ENCODE measurements around the gene SIX5. TPM values are rescaled to one million over a fixed set of nuclear protein-coding genes. Genes with fewer than 3 reads are reported as not detected.

The SIX5 gene
- total RNA-seq, 1 experiment from 2014 or later: 26.0 TPM

DNA sequence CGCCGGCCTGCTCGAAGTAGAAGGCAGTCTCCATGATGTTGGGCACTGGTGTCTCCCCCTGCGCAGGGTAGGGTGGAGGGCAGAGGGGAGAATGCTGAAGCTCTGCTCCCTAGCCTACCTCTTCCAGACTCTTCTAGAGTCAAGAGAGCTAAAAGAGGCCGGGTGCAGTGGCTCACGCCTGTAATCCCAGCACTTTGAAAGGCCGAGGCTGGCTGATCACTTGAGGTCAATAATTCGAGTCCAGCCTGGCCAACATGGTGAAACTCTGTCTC is 35.8 kb upstream of the SIX5 start (continued):
- TF ChIP-seq, protein P1, sequence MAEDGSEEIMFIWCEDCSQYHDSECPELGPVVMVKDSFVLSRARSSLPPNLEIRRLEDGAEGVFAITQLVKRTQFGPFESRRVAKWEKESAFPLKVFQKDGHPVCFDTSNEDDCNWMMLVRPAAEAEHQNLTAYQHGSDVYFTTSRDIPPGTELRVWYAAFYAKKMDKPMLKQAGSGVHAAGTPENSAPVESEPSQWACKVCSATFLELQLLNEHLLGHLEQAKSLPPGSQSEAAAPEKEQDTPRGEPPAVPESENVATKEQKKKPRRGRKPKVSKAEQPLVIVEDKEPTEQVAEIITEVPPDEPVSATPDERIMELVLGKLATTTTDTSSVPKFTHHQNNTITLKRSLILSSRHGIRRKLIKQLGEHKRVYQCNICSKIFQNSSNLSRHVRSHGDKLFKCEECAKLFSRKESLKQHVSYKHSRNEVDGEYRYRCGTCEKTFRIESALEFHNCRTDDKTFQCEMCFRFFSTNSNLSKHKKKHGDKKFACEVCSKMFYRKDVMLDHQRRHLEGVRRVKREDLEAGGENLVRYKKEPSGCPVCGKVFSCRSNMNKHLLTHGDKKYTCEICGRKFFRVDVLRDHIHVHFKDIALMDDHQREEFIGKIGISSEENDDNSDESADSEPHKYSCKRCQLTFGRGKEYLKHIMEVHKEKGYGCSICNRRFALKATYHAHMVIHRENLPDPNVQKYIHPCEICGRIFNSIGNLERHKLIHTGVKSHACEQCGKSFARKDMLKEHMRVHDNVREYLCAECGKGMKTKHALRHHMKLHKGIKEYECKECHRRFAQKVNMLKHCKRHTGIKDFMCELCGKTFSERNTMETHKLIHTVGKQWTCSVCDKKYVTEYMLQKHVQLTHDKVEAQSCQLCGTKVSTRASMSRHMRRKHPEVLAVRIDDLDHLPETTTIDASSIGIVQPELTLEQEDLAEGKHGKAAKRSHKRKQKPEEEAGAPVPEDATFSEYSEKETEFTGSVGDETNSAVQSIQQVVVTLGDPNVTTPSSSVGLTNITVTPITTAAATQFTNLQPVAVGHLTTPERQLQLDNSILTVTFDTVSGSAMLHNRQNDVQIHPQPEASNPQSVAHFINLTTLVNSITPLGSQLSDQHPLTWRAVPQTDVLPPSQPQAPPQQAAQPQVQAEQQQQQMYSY (CRISPR knock-in tag; IDR thresholded peaks at IDR 0.05): no peak
- TF ChIP-seq IRF1 (CRISPR knock-in tag; IDR thresholded peaks at IDR 0.05): no peak
- TF ChIP-seq ZNF138 (CRISPR knock-in tag; conservative IDR thresholded peaks at IDR 0.05): no peak
- TF ChIP-seq RELA (CRISPR knock-in tag; IDR thresholded peaks at IDR 0.05; ENCODE audit: borderline replicate concordance): no peak
- TF ChIP-seq NFATC4 (CRISPR knock-in tag; IDR thresholded peaks at IDR 0.05): no peak
- no peak for TF ChIP-seq ZNF317 (CRISPR knock-in tag; IDR thresholded peaks at IDR 0.05; ENCODE audit: borderline replicate concordance, low read depth)
- no peak for TF ChIP-seq ZNF263 (CRISPR knock-in tag; IDR thresholded peaks at IDR 0.05; ENCODE audit: low read depth)
- no peak for TF ChIP-seq GRHL2 (CRISPR knock-in tag; IDR thresholded peaks at IDR 0.05; ENCODE audit: insufficient replicate concordance, severe bottlenecking)
- TF ChIP-seq, protein P2, sequence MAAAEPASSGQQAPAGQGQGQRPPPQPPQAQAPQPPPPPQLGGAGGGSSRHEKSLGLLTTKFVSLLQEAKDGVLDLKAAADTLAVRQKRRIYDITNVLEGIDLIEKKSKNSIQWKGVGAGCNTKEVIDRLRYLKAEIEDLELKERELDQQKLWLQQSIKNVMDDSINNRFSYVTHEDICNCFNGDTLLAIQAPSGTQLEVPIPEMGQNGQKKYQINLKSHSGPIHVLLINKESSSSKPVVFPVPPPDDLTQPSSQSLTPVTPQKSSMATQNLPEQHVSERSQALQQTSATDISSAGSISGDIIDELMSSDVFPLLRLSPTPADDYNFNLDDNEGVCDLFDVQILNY (CRISPR knock-in tag; IDR thresholded peaks at IDR 0.05): no peak
- TF ChIP-seq SP1 (CRISPR knock-in tag; conservative IDR thresholded peaks at IDR 0.05): no peak
- no peak for TF ChIP-seq GABPB1 (CRISPR knock-in tag; IDR thresholded peaks at IDR 0.05)
- TF ChIP-seq OVOL2 (CRISPR knock-in tag; IDR thresholded peaks at IDR 0.05; ENCODE audit: borderline replicate concordance): no peak
- TF ChIP-seq, protein P3, sequence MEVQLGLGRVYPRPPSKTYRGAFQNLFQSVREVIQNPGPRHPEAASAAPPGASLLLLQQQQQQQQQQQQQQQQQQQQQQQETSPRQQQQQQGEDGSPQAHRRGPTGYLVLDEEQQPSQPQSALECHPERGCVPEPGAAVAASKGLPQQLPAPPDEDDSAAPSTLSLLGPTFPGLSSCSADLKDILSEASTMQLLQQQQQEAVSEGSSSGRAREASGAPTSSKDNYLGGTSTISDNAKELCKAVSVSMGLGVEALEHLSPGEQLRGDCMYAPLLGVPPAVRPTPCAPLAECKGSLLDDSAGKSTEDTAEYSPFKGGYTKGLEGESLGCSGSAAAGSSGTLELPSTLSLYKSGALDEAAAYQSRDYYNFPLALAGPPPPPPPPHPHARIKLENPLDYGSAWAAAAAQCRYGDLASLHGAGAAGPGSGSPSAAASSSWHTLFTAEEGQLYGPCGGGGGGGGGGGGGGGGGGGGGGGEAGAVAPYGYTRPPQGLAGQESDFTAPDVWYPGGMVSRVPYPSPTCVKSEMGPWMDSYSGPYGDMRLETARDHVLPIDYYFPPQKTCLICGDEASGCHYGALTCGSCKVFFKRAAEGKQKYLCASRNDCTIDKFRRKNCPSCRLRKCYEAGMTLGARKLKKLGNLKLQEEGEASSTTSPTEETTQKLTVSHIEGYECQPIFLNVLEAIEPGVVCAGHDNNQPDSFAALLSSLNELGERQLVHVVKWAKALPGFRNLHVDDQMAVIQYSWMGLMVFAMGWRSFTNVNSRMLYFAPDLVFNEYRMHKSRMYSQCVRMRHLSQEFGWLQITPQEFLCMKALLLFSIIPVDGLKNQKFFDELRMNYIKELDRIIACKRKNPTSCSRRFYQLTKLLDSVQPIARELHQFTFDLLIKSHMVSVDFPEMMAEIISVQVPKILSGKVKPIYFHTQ (CRISPR knock-in tag; IDR thresholded peaks at IDR 0.05): no peak
- TF ChIP-seq FOXP1 (CRISPR knock-in tag; IDR thresholded peaks at IDR 0.05; ENCODE audit: borderline replicate concordance): no peak
- TF ChIP-seq ATF1 (CRISPR knock-in tag; IDR thresholded peaks at IDR 0.05): no peak

DNA sequence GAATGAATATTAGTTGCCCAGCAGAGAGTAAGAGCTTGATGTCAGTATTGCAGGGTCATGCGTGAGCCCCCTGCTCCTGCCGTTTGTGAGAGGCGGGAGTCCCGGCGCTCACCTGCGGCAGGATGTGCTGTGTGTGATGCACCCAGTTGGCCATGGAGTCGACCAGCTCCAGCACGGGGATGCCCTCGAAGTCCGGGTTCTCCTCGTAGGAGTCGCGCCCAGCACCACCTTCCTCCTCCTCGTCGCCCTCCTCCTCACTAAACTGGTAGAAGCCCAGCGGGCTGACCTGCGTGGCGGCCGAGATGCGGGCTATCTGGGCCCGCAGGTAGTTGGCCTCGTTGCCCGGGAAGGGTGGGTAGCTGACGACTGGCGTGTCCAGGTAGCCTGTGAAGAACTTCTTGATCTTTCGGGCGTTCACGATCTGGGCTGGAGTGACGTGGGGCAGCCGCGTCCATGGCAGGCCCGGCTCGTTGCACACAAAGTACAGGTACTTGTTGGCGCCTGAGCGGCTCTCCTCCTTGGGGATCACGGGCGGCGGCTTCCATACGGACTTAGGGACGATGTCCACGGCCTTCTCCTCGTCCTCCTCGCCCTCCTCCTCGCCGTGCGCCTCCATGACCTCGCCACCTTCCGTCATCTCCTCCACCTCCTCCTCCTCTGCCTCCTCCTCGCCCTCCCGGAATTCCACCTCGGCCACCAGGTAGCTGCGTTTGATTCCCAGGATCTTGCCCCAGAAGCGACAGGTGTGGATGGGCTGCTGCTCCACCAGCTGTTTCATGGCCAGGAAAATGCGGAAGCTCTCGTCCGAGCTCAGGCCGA is 35.3 kb upstream of the SIX5 start:
- ATAC-seq: no peak
- POLR2A ChIA-PET: no interaction called here
- Mint-ChIP-seq H3K4me1 (peaks cover 7% of the 10 kb centered on the region), H3K4me3 (no peak overlapping the region), H3K9me3 (no peaks in the 10 kb centered on the region), H3K36me3 (no peaks in the 10 kb centered on the region), H3K27ac (no peak overlapping the region), H3K27me3 (ENCODE audit: low read depth) (peaks cover 43% of the 10 kb centered on the region)
- no peak for DNase-seq (ENCODE audit: low spot score)
- CTCF ChIA-PET: interaction anchor here (0.5 to 7.4 kb wide), 8 partner anchors 10 to 832 kb away, joined by 3 to 133 read pairs (median 6); partner anchors contain the start of genes DMPK, GNG8, RSPH6A and SIX5
- TF ChIP-seq, protein P4, sequence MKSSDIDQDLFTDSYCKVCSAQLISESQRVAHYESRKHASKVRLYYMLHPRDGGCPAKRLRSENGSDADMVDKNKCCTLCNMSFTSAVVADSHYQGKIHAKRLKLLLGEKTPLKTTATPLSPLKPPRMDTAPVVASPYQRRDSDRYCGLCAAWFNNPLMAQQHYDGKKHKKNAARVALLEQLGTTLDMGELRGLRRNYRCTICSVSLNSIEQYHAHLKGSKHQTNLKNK (CRISPR knock-in tag; IDR thresholded peaks at IDR 0.05): no peak
- no peak for TF ChIP-seq TEAD4 (CRISPR knock-in tag; IDR thresholded peaks at IDR 0.05)
- TF ChIP-seq, protein P2 (CRISPR knock-in tag; IDR thresholded peaks at IDR 0.05): no peak

Data from WTC11 (cell line).